Esophagus muscularis mucosa (tissue), 4 donors: ENCODE data around the gene ZNHIT6.

ENCODE experiments used
- EP300 ChIP-seq: sonication (generic); formaldehyde crosslinking; IDR thresholded peaks from one replicate; pipeline ENCODE4 v1.6.1; 2017; ENCODE audit warnings: antibody characterized with exemption
- POLR2A ChIP-seq: fragments of 450-650 bp; IDR thresholded peaks from one replicate; pipeline ENCODE4 v1.6.1; 2017; ENCODE audit warnings: antibody characterized with exemption, moderate library complexity, mild to moderate bottlenecking, low read depth
- POLR2AphosphoS5 ChIP-seq, 2 donors: sonication (generic); formaldehyde crosslinking; IDR thresholded peaks; one replicate each; pipeline ENCODE4 v1.6.1; 2017; ENCODE audit warnings: antibody characterized with exemption in 2 of 2
- TF ChIP-seq, protein P1 (sequence below), 3 experiments: fragments of 200-600 bp in 2 of 3; fragments of 450-650 bp in 1 of 3; sonication (generic) in 2 of 3; IDR thresholded peaks; one replicate each; pipeline ENCODE4 v1.5.1; 2017 to 2019; ENCODE audit warnings: antibody characterized with exemption in 3 of 3, mild to moderate bottlenecking in 2 of 3, moderate library complexity in 1 of 3

GRCh38 chr1:85609976-85610375 lies 98.3 kb downstream of the ZNHIT6 start:
- TF ChIP-seq, protein P1, sequence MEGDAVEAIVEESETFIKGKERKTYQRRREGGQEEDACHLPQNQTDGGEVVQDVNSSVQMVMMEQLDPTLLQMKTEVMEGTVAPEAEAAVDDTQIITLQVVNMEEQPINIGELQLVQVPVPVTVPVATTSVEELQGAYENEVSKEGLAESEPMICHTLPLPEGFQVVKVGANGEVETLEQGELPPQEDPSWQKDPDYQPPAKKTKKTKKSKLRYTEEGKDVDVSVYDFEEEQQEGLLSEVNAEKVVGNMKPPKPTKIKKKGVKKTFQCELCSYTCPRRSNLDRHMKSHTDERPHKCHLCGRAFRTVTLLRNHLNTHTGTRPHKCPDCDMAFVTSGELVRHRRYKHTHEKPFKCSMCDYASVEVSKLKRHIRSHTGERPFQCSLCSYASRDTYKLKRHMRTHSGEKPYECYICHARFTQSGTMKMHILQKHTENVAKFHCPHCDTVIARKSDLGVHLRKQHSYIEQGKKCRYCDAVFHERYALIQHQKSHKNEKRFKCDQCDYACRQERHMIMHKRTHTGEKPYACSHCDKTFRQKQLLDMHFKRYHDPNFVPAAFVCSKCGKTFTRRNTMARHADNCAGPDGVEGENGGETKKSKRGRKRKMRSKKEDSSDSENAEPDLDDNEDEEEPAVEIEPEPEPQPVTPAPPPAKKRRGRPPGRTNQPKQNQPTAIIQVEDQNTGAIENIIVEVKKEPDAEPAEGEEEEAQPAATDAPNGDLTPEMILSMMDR (IDR thresholded peaks at IDR 0.05) = no peak
- TF ChIP-seq POLR2A (no peak), POLR2AphosphoS5 (IDR thresholded peaks at IDR 0.05) (no peak), EP300 (no peak)
